HG02623 (cell line): Measurements from ENCODE around the gene DYNC1LI1.
"Not testable (repeated sequence)": the region's sequence is repeated elsewhere in the genome, so short reads cannot be mapped to it uniquely, and the experiment has no call there.

ENCODE experiments used
- ATAC-seq: cut with Tn5 transposase; IDR thresholded peaks from one replicate; pipeline ENCODE4 v1.9.1; 2021; ENCODE audit warnings: moderate library complexity; ENCODE audit not compliant: unreplicated experiment

DYNC1LI1 gene

DNA sequence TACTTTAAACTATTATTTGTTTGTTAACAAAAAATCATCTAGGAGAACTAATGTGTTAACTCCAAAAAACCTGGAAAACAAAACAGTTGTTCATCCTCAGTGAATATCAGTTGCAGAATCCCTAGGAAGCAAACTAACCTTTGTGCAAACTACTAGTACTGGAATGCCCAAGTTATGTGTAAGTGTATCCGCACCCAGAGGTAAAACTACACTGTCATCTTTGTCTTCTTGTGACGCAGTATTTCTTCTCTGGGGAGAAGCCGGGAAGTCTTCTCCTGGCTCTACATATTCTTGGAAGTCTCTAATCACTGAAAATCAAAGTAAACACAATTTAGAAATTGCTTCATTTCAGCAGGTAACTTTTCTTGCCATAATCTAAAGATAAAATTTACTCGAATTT lies 29.8 kb downstream of the DYNC1LI1 start:
- no peak for ATAC-seq

DNA sequence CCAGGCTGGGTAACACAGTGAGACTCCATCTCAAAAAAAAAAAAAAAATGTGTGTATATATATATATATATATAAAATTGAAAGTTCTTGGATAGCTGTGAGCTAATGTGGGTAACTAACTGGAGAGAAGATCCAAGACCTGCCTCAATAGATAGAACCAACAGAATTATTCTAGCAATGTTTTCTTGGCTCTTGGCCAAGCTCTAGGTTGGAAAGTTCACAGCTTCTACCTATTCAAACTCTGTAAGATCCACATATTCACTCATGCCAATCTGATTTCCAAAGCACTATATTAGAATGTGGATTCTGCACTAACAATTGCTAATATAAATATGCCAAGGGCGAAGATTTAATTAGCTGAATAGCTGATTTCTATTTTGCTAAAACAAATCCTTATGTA lies 38.2 kb downstream of the DYNC1LI1 start:
- no peak for ATAC-seq

DNA sequence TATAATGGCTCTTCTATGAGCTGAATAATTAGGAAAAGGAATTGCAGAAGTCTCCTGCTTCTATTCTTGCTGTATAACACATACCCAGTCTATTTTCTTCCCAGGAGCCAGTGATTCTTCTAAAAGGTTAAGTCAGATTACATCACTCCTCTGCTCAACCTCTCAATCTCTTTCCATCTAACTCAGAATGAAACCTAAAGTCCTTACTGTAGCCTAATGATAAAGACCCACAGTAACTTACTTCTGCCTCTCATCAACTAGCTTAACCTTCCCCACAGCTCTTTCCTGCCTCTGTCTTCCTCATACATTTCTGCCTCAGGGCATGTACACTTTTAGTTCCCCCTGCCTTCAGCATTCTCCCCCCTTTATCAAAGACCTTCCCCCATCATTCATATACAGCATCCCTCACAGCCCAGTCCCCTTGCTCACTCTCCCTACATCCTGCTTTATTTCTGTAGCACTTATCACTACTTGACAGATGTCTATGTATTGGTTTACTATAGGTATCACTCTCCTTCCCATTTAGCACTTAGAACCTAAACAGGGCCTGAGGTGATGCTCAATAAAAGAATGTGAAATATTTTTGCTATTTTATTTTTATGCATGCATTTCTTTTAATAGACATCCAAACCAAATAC lies 39.5 kb downstream of the DYNC1LI1 start:
- ATAC-seq = peak; percentile 67

DNA sequence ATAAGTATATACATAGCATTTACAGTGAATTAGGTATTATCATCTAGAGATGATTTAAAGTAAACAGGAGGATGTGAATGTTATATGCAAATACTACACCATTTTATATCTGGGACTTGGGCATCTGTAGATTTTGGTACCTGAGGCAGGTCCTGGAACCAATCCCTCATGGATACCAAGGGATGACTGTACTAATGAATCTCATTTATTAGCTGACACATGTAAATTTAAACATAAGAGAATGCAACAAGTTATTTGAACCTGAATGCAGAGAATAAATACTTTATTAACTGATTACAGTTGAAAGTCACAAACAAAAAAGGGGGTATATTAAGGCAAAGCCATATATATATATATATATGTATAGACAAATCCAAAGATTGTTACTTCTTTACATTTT lies 44.9 kb downstream of the DYNC1LI1 start:
- no peak for ATAC-seq

DNA sequence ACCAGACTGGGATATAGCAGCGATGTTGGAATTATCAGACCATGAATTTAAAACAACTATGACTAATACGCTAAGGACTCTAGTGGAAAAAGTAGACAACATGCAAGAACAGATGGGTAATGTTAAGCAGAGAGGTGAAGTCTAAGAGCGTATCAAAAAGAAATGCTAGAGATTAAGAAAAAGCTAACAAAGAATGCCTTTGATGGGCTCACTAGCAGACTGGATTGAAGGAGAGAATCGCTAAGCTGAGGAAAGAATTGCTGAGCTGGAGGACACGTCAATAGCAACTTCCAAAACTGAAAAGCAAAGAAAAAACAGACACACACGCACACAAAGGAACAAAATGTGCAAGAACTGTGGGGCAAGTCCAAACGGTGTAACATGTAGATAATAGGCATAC lies 48.0 kb downstream of the DYNC1LI1 start:
- no peak for ATAC-seq

- not testable (repeated sequence) for ATAC-seq
Measured at GRCh38 chr3:32518921-32519320, 51.7 kb downstream of the DYNC1LI1 start.

GRCh38 chr3:32516751-32517150 lies 53.9 kb downstream of the DYNC1LI1 start:
- not testable (repeated sequence) for ATAC-seq

DNA sequence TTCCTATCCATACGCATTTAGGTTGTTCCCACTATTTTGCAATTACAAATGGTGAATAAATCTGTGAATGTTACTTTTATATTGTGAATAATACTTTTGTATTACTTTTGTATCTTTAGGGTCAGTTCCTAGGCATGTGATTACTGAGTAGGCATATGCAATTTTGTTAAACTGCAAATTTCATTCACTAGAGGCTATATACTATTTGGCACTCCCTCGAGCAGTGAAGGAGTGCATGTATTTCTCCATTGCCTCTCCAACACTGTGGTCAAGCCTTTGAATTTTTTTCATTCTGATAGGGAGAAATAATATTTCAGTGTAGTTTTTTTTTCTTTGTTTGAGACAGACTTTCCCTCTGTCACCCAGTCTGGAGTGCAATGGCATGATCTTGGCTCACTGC lies 59.7 kb downstream of the DYNC1LI1 start:
- ATAC-seq = no peak

GRCh38 chr3:32510075-32510724 lies 60.5 kb downstream of the DYNC1LI1 start:
- ATAC-seq = peak; percentile 70

- ATAC-seq = no peak
Measured at GRCh38 chr3:32508711-32509110, 61.9 kb downstream of the DYNC1LI1 start.

- ATAC-seq = no peak
Measured at GRCh38 chr3:32506466-32506865, 64.2 kb downstream of the DYNC1LI1 start.

DNA sequence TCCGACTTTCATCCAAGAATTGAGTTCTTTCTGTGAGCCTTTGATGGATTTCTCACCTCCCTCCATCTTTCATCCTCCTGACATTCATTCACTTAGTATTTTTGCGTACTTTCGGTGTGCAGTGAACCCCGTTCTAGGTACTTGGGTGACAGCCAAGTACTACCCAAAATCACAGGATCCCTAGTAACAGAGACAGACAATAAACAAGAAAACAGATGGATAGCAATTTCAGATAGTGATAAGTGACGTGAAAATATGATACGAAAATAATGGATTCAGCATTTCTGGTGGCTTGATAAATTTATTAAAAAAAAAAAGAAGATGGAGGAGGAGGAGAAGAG lies 67.7 kb downstream of the DYNC1LI1 start:
- ATAC-seq = no peak

GRCh38 chr3:32502118-32502945 lies 68.3 kb downstream of the DYNC1LI1 start, which contains the start of gene CMTM6:
TSS of gene CMTM6 (minus strand) at chr3:32502852. CDS start at chr3:32502745, 107 bp downstream.
- peak; percentile 68 for ATAC-seq

DNA sequence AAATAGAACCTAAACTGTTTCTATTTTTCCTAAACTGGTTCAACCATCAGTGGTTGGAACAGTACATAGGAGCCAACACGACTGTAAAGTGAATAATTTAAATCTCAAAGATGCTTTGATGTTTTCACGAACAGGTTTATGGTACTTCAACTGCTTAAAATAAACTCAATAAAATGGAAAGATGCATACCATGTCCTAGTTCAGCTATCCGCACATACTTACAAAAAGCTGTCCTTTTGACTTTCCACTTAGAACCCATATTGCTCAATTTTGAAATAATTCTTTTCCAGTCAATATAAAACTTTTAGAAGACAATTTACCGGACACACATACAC lies 68.9 kb downstream of the DYNC1LI1 start:
- ATAC-seq = no peak

DNA sequence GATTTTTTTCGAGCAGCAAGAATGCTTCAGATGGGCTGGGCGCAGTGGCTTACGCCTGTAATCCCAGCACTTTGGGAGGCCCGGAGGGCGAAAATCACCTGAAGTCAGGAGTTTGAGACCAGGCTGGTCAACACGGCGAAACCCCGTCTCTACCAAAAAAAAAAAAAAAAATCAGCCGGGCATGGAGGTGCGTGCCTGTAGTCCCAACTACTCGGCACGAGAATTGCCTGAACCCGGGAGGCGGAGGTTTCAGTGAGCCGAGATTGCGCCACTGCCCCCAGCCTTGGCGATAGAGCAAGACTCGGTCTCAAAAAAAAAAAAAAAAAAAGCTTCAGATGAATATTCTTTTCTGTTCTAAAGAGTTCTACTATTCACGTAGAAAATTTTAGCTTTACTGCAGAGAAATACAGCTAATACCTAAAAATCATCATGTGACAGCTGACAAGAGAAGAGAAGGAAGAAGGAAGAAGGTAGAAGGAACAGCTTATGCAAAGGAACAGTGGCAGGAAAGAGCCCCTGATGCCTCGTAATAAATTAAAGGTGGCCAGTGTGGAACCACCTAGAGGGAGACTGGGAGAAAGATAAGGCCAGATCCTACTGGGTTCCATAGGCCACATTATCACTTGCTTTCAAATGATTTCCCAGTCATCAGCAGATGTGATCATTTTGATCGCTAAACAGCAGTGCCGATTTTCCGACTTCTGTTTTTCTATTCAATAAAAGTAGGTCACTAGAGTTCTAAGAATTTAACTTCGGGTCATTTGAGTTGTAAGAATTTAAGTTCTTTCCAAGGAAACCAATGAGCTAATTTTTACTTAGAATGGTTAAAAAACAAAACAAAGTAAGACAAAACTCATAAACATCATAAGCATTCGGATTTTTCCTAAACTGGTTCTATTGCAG lies 69.5 kb downstream of the DYNC1LI1 start:
- no peak for ATAC-seq

- ATAC-seq = no peak
Measured at GRCh38 chr3:32500231-32500630, 70.4 kb downstream of the DYNC1LI1 start.

DNA sequence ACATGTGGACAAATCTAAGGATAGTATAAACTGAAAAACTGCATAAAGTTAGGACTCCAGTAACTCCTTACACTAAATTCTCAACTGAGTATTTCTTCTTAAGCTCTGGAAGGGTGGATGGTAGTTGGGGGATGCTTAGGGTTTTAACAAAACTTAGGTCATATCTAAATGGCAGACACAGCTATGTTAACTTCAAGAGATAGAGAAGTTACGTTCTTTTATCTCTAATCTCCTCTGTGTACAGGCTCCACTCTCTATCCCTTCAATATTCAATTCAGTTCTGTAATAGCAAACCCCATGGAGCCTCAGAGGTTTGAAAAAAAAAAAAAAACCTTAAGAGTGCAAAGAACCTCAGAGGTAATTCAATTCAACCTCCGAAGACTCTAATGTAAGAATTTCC lies 71.1 kb downstream of the DYNC1LI1 start:
- ATAC-seq = no peak

- ATAC-seq = no peak
Measured at GRCh38 chr3:32498992-32499391, 71.7 kb downstream of the DYNC1LI1 start.

DNA sequence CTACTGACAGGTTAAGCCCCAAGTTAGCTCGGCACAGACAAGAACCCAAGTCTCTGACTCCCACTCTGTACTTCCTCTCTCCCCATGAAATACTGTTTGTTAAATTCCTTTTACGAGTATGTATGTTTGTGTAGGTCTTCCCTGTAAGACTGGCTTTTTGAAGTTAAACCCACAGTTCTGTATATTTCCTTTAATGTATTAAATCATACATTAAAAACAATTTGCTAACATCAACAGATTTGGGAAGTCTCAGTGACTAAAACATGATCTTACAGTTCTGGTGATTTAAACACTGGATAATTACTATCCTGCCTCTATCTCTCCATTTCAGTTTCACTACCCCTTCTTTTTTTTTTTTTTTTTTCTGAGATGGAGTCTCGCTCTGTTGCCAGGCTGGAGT lies 72.4 kb downstream of the DYNC1LI1 start:
- no peak for ATAC-seq

DNA sequence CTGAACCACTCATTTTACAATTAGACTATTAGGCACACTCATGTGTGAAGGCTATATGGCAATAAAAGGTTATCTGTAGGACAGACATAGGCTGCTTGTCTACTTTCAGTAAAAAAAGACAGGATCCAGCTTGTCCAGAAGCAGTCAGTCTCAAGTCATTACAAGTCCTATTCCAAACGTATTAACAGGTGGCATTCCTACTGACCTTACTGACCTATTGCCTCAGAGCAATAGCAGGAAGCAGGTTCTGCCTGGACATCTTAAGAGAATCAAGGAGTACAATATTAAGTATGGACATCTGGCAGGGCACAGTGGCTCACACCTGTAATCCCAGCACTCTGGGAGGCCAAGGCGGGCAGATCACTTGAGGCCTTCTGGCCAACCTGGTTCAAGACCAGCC lies 75.0 kb downstream of the DYNC1LI1 start:
- no peak for ATAC-seq

- no peak for ATAC-seq
Measured at GRCh38 chr3:32495085-32495484, 75.6 kb downstream of the DYNC1LI1 start.
